Anterior cingulate cortex (tissue), 58 donors: ENCODE measurements around the gene PIP4K2A.
"Not testable (repeated sequence)": the region's sequence is repeated elsewhere in the genome, so short reads cannot be mapped to it uniquely, and the experiment has no call there.

Source experiments
- DNase-seq, 58 donors: peaks; one replicate each; lab custom pipeline; 2025; lab: John Stamatoyannopoulos, UW

Gene PIP4K2A

GRCh38 chr10:22720667-22721066 lies 6.3 kb upstream of the PIP4K2A start:
- no peak for DNase-seq

GRCh38 chr10:22719406-22720042 lies 5.1 kb upstream of the PIP4K2A start:
- no peak for DNase-seq

- not testable (repeated sequence) for DNase-seq
Observed at GRCh38 chr10:22718659-22719058, 4.3 kb upstream of the PIP4K2A start.

DNA sequence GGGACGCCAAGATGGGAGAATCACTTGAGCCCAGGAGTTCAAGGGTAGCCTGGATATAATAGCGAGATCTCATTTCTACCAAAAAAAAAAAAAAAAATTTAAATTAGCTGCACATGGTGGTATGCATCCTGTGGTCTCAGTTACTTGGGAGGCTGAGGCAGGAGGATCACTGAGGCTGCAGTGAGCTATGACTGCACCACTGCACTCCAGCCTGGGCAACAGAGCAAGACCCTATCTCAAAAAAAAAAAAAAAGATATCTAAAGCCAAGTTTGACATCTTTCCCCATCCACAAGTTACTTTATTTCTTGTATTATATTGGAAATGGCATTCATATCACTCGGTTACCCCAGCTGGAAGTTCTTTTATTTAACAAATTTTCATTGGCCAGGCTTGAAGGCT lies 3.4 kb upstream of the PIP4K2A start:
- DNase-seq: no peak

- no peak for DNase-seq
Observed at GRCh38 chr10:22716943-22717342, 2.6 kb upstream of the PIP4K2A start.

DNA sequence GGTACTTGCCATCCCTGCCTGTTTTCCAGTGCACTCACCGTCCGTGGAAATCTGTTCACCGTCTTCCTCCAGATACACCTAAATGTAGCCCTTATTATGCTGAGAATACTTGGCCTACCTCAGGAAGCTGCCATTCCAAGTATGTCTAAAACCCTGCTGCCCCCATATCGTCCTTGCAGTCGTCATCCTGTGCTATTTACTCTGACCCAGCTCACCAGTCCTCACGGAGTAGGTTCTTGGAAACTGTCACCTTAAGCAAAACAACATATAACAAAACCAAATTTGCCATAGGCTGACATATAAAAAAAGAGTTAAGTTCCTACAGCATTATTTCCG lies 880 bp upstream of the PIP4K2A start:
- DNase-seq: no peak

GRCh38 chr10:22713853-22714478 lies 412 bp downstream of the PIP4K2A start:
- DNase-seq: peak in 17 of 58 donors; percentile 17 to 68 (median 54)

DNA sequence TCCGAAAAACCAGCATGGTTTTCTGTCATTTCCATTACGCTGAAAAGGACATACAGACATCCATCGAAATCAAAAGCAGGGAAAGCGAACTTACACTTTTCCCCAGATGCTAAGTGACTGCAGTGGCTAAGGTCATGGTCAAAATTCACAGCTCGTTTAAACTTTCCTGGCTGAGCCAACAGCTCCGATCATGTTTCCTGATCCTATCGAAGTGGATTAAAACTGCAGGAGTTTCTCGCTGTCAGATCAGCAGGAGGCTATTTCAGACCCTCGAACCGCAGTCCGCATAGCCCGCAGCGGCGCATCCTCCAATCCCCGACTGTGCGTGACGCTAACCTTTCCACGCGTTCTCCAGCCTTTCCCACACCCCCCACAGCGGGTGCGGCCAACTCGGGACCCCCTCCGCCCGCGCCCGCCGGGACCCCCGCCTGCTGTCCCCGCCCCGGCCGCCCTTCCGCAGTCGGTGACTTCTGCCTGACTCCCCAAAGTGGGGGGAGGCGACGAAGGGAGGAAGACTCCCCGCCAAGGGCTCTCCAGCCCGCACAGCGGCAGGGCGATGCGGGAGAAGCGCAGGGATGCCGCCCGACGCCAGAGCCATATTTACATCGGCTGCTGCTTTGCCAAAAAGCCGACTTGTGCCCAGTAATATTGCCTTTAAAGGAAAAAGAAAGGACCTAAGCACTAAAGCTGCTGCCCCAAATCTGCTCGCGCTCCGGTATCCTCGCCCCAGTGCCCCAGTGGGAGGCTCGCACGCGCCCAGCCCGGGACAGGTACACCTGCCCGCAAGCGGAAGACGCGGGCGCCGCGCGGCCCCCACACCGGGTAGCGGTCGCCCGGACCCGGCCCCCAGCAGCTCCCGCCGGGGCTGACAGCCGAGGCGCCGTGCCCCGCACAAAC lies 1.2 kb downstream of the PIP4K2A start:
- DNase-seq: peak in 21 of 58 donors; percentile 11 to 59 (median 39)

DNA sequence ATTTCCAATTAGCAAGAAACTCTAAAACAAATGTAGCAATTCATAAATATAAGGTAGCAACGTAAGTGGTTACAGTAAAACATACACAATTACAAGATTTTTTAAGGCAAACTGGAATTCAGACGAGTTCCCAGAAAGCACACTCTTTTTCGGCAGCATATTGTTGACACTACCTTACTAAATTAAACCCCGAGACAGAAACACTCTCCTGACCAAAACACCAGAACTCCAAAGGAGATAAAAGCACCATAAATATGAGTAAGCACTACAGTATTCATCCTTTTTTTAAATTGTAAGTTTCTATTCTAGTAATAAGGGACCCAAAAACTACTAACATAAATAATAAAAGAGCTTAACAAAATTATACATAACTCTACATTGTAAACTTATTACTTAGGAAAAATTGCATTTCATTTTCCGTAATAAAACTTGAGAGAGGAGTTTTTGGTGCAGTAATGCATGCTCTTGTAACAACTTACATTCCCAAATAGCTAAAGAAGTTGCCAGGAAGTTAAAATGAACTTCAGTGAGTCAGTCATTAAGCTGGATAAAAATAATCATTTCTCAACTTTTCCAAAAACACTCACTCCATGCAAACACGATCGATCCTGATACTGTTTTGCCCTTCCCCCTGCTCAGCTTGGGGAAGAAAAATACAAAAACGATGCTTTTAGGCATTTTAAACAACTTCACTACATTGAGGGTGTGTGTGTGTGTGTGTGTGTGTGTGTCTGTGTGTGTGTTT lies 2.0 kb downstream of the PIP4K2A start:
- DNase-seq: no peak

DNA sequence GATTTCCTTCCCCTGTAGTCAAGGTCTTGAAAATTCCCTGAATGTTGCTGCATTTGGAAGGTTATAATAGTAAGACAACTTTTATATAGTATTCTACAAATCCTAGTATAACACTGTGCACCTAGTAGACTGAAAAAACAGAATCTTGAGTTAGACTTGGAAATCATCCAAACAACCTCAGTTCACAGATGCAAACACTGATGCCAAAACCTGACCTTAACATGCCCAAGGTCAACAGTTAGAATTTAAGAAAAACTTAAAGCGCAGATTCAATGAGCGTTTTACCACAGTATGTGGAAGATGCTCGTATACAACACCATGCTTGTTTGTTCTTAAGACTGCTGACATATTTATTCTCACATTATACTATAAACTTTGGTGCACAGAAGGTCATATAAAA lies 3.0 kb downstream of the PIP4K2A start:
- DNase-seq: no peak

- DNase-seq: peak in 1 of 58 donors; percentile 12
Observed at GRCh38 chr10:22710139-22710745, 4.1 kb downstream of the PIP4K2A start.

- no peak for DNase-seq
Observed at GRCh38 chr10:22708772-22709171, 5.6 kb downstream of the PIP4K2A start.

- DNase-seq: no peak
Observed at GRCh38 chr10:22705527-22705926, 8.9 kb downstream of the PIP4K2A start.

DNA sequence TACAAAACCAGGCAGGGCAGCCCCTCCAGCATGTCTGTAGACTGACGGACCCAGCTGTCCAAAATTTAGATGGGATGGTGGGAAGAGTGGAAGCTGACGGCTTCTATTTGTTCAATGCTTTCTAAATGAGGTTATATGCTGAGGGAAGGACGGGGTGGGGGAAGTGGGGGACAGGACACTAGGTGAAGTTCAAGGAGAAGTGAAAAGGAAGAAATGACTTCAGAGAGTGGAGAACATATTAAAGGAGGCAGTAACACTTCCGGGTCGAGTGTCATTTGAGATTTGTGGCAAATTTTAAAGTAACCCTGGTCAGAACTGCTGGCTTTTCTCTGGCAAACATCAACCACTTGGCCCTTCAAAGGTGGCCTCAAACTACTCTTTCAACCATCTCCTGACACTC lies 9.4 kb downstream of the PIP4K2A start:
- DNase-seq: no peak

GRCh38 chr10:22704471-22704911 lies 9.9 kb downstream of the PIP4K2A start:
- DNase-seq: no peak

- peak in 1 of 58 donors; percentile 18 for DNase-seq
Observed at GRCh38 chr10:22702348-22702747, 12.0 kb downstream of the PIP4K2A start.

GRCh38 chr10:22701132-22701826 lies 13.1 kb downstream of the PIP4K2A start:
- no peak for DNase-seq

GRCh38 chr10:22700489-22700888 lies 13.9 kb downstream of the PIP4K2A start:
- DNase-seq: no peak

- no peak for DNase-seq
Observed at GRCh38 chr10:22699976-22700375, 14.4 kb downstream of the PIP4K2A start.
